T-cell (primary cell): Measurements from ENCODE around the gene AP5Z1. TPM values are rescaled to one million over a fixed set of nuclear protein-coding genes. Genes with fewer than 3 reads are reported as not detected.

Source experiments
- ATAC-seq, 4 experiments: fragments of 200-7000 bp in 3 of 4; fragments of 150-1000 bp in 1 of 4; cut with Tn5 transposase; replicated peaks in 1 of 4; 1 replicate in 3 of 4; 2 replicates in 1 of 4; pipeline ENCODE4 v1.10.0; 2021; ENCODE audit warnings: moderate library complexity in 3 of 4, mild to moderate bottlenecking in 2 of 4, moderate number of reproducible peaks in 1 of 4
- CTCF ChIA-PET, 2 donors: fragments of 300-600 bp; sonication (Branson Sonifier 250); formaldehyde crosslinking; loops; one replicate each; lab custom pipeline; 2022; ENCODE audit warnings: antibody characterized with exemption in 2 of 2; lab: Charles Lee
- POLR2A ChIA-PET, 2 donors: fragments of 300-600 bp; sonication (Branson Sonifier 250); formaldehyde crosslinking; loops; one replicate each; lab custom pipeline; 2022; ENCODE audit warnings: antibody characterized with exemption in 2 of 2; lab: Charles Lee
- DNase-seq, 35 experiments: peaks; one replicate each; pipeline versions ENCODE4 v3.0.0 to v3.0.0-alpha.2; 2013 to 2023
- H3K27ac ChIP-seq: one replicate; pipeline ENCODE4 v1.5.1; 2013; ENCODE audit warnings: low read length
- H3K27me3 ChIP-seq, 2 experiments: replicated peaks in 1 of 2; 1 replicate in 1 of 2; 2 replicates in 1 of 2; pipeline versions ENCODE4 v1.6.1 to v1.7.0; 2013; ENCODE audit warnings: low read length in 1 of 2, mixed read lengths in 1 of 2; ENCODE audit not compliant: control insufficient read depth in 2 of 2, insufficient read depth in 2 of 2; ENCODE audit errors: extremely low read depth in 1 of 2
- H3K36me3 ChIP-seq, 2 donors: 1 replicate in 1 of 2; 2 replicates in 1 of 2; pipeline versions ENCODE4 v1.6.1 to v1.7.0; 2013; ENCODE audit warnings: low read length in 1 of 2; ENCODE audit not compliant: control insufficient read depth in 2 of 2, insufficient read depth in 1 of 2; ENCODE audit errors: extremely low read depth in 1 of 2
- H3K4me1 ChIP-seq, 2 experiments: 1 replicate in 1 of 2; 2 replicates in 1 of 2; pipeline versions ENCODE4 v1.6.1 to v1.7.0; 2013; ENCODE audit warnings: low read length in 2 of 2, mixed read lengths in 1 of 2; ENCODE audit not compliant: insufficient read depth in 2 of 2, control insufficient read depth in 1 of 2; ENCODE audit errors: extremely low read depth in 1 of 2
- H3K4me3 ChIP-seq, 2 donors: 1 replicate in 1 of 2; 2 replicates in 1 of 2; pipeline versions ENCODE4 v1.5.1 to v1.7.0; 2013; ENCODE audit warnings: mild to moderate bottlenecking in 2 of 2, low read length in 1 of 2, moderate library complexity in 1 of 2; ENCODE audit not compliant: control insufficient read depth in 1 of 2; ENCODE audit errors: extremely low read depth in 1 of 2
- H3K9me3 ChIP-seq: 2 replicates; pipeline ENCODE4 v1.7.0; 2013
- H3K27ac Mint-ChIP-seq, 2 donors: one replicate each; pipeline ENCODE4 v1.8.0; 2020 to 2021; ENCODE audit warnings: mild to moderate bottlenecking in 2 of 2, mixed read lengths in 2 of 2
- H3K27me3 Mint-ChIP-seq, 2 donors: one replicate each; pipeline ENCODE4 v1.8.0; 2021 to 2022; ENCODE audit warnings: mixed read lengths in 2 of 2
- H3K36me3 Mint-ChIP-seq: one replicate; pipeline ENCODE4 v1.8.0; 2021; ENCODE audit warnings: mixed read lengths
- H3K4me1 Mint-ChIP-seq, 3 donors: one replicate each; pipeline ENCODE4 v1.8.0; 2020 to 2022; ENCODE audit warnings: mixed read lengths in 3 of 3, mild to moderate bottlenecking in 1 of 3
- H3K4me3 Mint-ChIP-seq, 3 donors: one replicate each; pipeline ENCODE4 v1.8.0; 2020 to 2022; ENCODE audit warnings: mild to moderate bottlenecking in 3 of 3, mixed read lengths in 3 of 3, moderate library complexity in 3 of 3
- H3K9me3 Mint-ChIP-seq, 3 donors: one replicate each; pipeline ENCODE4 v1.8.0; 2020 to 2022; ENCODE audit warnings: mixed read lengths in 3 of 3
- WGBS: methylation state at CpG from one replicate; pipeline ENCODE4 v1.1.5; 2013; ENCODE audit warnings: missing lambda C conversion rate; ENCODE audit not compliant: insufficient coverage; 5-methylcytosine and 5-hydroxymethylcytosine counted together
- total RNA-seq, 35 experiments: library from RNA in 6 of 35; stranded (reverse) in 6 of 35; fragments of 120-200 nt in 1 of 35; gene quantifications; one replicate each; pipeline versions ENCODE4 v1.2.1 to v1.2.4 and lab custom pipeline; 2013 to 2026

The AP5Z1 gene
- total RNA-seq, 5 donors from 2014 or later (not counting 1 experiment from before 2014, with no cell fraction given): 93.6 to 126 (median 110) TPM

DNA sequence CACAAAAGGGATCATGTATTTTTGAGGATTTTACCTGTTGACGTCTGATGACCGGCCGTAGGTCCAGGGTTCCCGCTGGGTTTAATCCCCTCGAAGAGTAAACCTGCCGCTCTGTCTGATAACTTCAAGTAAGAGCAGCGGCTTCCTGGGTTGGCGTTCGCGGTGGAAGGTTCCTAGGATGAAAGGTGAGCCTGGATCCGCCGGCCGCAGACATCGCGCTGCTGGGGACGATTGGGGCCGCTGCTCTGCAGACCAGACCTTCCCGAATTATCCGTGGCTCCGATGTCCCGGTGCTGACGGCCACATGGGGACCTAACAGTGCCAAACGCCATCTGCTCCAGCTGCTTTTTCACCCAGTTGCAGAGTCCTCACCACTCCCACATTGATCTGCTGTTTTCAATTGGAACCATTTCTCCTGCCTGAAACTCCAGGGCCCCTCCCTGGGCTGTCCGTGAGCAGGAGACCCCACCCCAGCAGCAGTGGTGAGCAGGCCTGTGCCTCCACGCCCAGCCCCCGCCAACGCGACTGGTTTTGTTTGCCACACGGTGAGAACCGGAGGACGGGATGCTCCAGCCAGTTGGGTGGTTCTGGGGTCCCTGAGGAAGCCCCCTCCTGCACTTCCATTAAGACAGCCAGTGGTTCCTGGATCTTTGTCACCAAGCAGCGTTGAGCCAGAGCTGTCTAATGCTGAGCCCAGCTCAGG is 12.2 kb upstream of the AP5Z1 start:
- WGBS: 98% methylated on average over 31 of the region's 32 CpGs
- Histone ChIP-seq H3K27me3 (no peaks in the 10 kb centered on the region), H3K9me3 (no peaks in the 10 kb centered on the region), H3K27ac (no peak overlapping the region), H3K4me3 (no peak overlapping the region), H3K36me3 (peaks cover 41 to 56% of the 10 kb centered on the region in 2 donors), H3K4me1 (no peaks in the 10 kb centered on the region)
- Mint-ChIP-seq H3K4me3 (no peak overlapping the region), H3K9me3 (no peaks in the 10 kb centered on the region), H3K27me3 (no peaks in the 10 kb centered on the region), H3K4me1 (no peaks in the 10 kb centered on the region), H3K27ac (no peak overlapping the region), H3K36me3 (peaks cover 19% of the 10 kb centered on the region)
- no peak for DNase-seq
- POLR2A ChIA-PET: no interaction called here
- CTCF ChIA-PET: interaction anchor here in 1 of 2 donors (0.6 kb wide), 1 partner anchor 61 kb away, joined by 5 read pairs; no protein-coding TSS in a partner anchor
- ATAC-seq: no peak

DNA sequence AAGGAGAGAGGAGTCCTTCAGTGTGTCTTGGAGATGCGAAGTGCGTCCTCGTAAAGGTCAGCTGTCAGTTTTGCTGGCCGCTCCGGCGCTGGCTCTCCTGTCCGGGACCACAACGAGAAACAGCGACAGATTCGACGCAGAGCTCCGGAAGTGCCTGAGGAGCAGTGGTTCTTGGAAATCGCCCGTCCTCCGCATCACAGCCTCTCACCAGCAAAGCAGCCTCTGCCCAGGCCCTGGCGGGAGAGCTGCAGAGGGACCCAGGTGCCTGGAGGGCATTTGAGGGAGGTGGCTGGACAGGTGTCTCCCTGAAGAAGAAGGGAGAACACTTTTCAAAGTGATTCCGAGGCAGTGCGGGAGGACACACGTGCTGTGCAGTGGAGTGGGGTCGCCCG is 11.6 kb upstream of the AP5Z1 start:
- WGBS: 99% methylated on average over 10 of the region's 21 CpGs
- Mint-ChIP-seq H3K36me3 (peaks cover 19% of the 10 kb centered on the region), H3K27ac (no peak overlapping the region), H3K27me3 (no peaks in the 10 kb centered on the region), H3K4me3 (no peak overlapping the region), H3K9me3 (no peaks in the 10 kb centered on the region), H3K4me1 (no peaks in the 10 kb centered on the region)
- no peak for DNase-seq
- ChIA-PET POLR2A (no interaction called here), CTCF (interaction anchor here in 1 of 2 donors (0.6 kb wide), 1 partner anchor 61 kb away, joined by 5 read pairs; no protein-coding TSS in a partner anchor)
- Histone ChIP-seq H3K9me3 (no peaks in the 10 kb centered on the region), H3K4me1 (no peaks in the 10 kb centered on the region), H3K27ac (no peak overlapping the region), H3K36me3 (peaks cover 38 to 50% of the 10 kb centered on the region in 2 donors), H3K4me3 (no peak overlapping the region), H3K27me3 (no peaks in the 10 kb centered on the region)
- ATAC-seq: no peak

DNA sequence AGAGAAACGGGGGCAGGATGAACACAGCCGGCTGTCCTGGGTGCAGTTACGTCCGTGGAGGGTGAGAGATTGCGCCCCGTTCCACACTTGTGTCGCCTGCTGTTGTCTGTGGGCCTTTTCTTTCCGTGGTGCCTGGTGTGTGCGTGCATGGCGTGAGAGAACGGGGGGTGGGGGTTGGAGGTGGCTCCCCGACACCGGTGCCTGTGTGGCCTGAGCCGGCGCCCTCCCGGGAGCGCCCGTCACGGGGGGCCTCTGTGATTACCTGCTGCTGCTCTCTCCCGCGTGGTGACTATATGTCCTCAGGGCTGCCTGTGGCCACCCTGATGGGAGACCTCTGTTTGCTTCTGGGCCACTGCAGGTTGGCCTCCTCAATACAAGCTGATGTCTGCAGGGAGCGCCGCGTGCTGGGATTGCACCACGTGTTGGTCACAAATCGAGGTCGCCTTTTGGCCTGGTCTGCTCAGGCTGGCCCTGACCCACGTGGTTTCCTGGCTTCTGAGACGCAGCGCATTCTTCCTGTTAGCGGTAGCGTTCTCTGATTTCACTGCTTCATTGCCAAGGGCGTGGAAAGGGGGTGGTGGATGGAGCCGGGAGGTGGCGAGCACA is 10.9 kb upstream of the AP5Z1 start:
- Histone ChIP-seq H3K27me3 (no peaks in the 10 kb centered on the region), H3K27ac (no peak overlapping the region), H3K4me3 (no peak overlapping the region), H3K4me1 (no peaks in the 10 kb centered on the region), H3K36me3 (peaks cover 38 to 48% of the 10 kb centered on the region in 2 donors), H3K9me3 (no peaks in the 10 kb centered on the region)
- H3K27me3 Mint-ChIP-seq: no peaks in the 10 kb centered on the region
- 96% methylated on average over 31 of the region's 35 CpGs for WGBS
- DNase-seq (no peak), ATAC-seq (no peak)
- ChIA-PET CTCF (interaction anchor here in 1 of 2 donors (0.6 kb wide), 1 partner anchor 9 kb away, joined by 3 read pairs; no protein-coding TSS in a partner anchor), POLR2A (no interaction called here)
- H3K4me1 Mint-ChIP-seq: no peaks in the 10 kb centered on the region
- no peaks in the 10 kb centered on the region for H3K9me3 Mint-ChIP-seq
- H3K4me3 Mint-ChIP-seq: no peak overlapping the region
- peak overlapping the region in 1 of 2 donors; percentile 16 for H3K27ac Mint-ChIP-seq
- H3K36me3 Mint-ChIP-seq: peaks cover 19% of the 10 kb centered on the region

DNA sequence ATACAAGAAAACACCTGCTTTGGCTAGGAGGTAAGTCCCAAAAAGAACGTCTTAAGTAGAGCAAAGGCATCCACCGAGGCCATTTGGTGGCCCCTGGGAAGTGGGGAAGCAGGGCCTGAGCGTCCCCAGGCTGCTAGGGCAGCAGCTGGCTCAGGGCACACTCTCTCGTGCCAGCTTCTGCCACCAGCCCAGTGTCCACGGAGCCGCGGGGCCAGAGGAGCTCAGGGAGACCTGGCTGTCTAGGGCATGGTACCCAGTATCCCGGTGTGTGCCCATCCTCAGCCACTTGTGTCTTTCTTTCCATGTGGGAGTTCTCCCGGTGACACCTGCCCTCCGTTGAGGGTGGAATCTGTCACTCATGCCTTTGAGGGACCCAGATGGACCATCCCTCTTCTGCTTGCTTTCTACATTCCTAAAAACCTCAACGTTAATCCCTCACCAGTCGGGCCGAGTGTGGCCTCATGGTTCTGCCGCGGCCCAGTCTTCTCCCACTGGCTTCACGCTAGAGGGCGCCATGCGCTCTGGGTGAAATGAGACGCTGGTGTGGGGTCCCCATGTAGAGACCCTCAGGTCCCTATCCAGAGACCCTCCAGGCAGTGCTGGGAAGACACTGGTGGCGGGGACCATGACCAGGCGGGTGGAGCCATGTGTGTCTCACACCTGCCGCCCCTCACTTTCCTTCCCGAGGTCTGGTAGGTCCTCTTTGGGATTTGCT is 9.5 kb upstream of the AP5Z1 start:
- Mint-ChIP-seq H3K27ac (no peak overlapping the region), H3K36me3 (peaks cover 13% of the 10 kb centered on the region), H3K4me3 (no peak overlapping the region), H3K27me3 (no peaks in the 10 kb centered on the region), H3K4me1 (peaks cover 5 to 7% (median 6%) of the 10 kb centered on the region in 3 donors), H3K9me3 (no peaks in the 10 kb centered on the region)
- H3K36me3 ChIP-seq: peaks cover 33 to 37% of the 10 kb centered on the region in 2 donors
- no peak overlapping the region for H3K4me3 ChIP-seq
- no peak overlapping the region for H3K27ac ChIP-seq
- DNase-seq (no peak), ATAC-seq (no peak)
- POLR2A ChIA-PET: no interaction called here
- no peaks in the 10 kb centered on the region for H3K9me3 ChIP-seq
- H3K27me3 ChIP-seq: no peaks in the 10 kb centered on the region
- 96% methylated on average over 21 of the region's 23 CpGs for WGBS
- CTCF ChIA-PET: no interaction called here
- H3K4me1 ChIP-seq: no peaks in the 10 kb centered on the region

DNA sequence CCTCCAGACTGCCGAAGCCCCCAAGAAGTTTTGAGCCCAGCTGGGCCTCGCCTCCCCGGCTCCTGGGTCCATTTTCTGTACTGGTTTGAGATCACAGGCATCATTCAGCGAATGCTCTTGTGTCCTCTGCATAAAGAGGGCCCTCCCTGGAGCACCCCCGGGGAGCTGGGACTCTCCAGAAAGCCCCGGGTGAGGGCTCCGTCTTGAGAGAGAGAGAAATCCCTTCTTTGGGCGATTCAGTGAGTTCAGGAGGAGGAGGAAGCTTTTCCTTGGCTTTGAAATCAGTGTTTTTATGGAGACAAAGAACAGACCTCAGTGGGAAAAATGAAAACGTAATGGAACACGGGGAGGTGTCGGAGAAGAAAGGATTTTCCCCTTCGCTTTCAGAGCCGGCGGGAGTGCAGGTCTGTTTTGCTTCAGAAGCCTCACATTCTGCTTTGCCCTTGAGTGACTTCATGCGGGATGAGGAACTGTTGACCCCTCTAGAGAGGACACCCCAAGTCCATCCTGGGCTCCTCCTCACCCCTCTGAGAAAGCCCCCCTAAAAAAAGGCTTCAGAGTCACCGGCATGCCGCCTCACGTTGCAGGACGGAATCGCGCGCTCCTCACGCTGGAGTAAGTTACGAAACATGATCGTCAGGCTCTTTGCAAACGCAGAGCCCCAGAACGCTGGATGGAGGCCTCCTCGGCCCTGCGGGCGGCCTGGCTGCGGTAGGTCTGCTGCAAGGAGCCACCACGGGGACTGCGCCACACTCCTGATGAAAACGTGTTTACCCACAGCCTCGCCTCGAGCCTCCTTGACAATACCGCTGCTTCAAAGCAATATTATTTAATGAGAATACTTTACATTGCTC is 8.5 kb upstream of the AP5Z1 start:
- H3K36me3 ChIP-seq: peaks cover 28 to 29% of the 10 kb centered on the region in 2 donors
- no peak for ATAC-seq
- DNase-seq: no peak
- H3K27ac ChIP-seq: no peak overlapping the region
- Mint-ChIP-seq H3K9me3 (no peaks in the 10 kb centered on the region), H3K27me3 (no peaks in the 10 kb centered on the region), H3K27ac (no peak overlapping the region), H3K4me3 (no peak overlapping the region), H3K4me1 (peaks cover 5 to 7% (median 6%) of the 10 kb centered on the region in 3 donors), H3K36me3 (peaks cover 6% of the 10 kb centered on the region)
- CTCF ChIA-PET: no interaction called here
- WGBS: 96% methylated on average over 29 of the region's 37 CpGs
- H3K4me1 ChIP-seq: no peaks in the 10 kb centered on the region
- POLR2A ChIA-PET: no interaction called here
- H3K4me3 ChIP-seq: no peak overlapping the region
- H3K27me3 ChIP-seq: no peaks in the 10 kb centered on the region
- H3K9me3 ChIP-seq: no peaks in the 10 kb centered on the region
